ENCODE data around the gene PDIK1L. TPM values are rescaled to one million over a fixed set of nuclear protein-coding genes. Genes with fewer than 3 reads are reported as not detected.
A peak's percentile ranks its signal among the peaks of the same experiment; 100 is the strongest.

Gene PDIK1L
- total and polyA plus RNA-seq, 9 of the 15 experiments (the other 6 are each of a cell fraction or from before 2014, with no cell fraction given): 12.8 to 30.2 (median 21.5) TPM

GRCh38 chr1:26145041-26145959 is 33.7 kb downstream of the PDIK1L start (continued):
- no peak for TF ChIP-seq NR2C1 (IDR thresholded peaks at IDR 0.05)
- no peak for TF ChIP-seq NR2C1 (tag; IDR thresholded peaks at IDR 0.05)
- no peak; the same call in 1 of the 2 replicates for TF ChIP-seq JUND (IDR thresholded peaks at IDR 0.05; ENCODE audit: borderline replicate concordance, low read depth, low read length)
- peak; percentile 48; the same call in 1 of the 3 replicates for TF ChIP-seq JUND (tag; IDR thresholded peaks at IDR 0.05; ENCODE audit: borderline replicate concordance, low read depth, low read length)
- no peak for TF ChIP-seq CBX2 (IDR thresholded peaks at IDR 0.05; ENCODE audit: insufficient read depth, low read length, poor library complexity, severe bottlenecking)
- no peak for TF ChIP-seq PHB (CRISPR knock-in tag; IDR thresholded peaks at IDR 0.05)
- no peak for TF ChIP-seq SUPT5H (IDR thresholded peaks at IDR 0.05)
- no peak for TF ChIP-seq ZNF696 (CRISPR knock-in tag; conservative IDR thresholded peaks at IDR 0.05)
- no peak for TF ChIP-seq CUX1 (CRISPR knock-in tag; IDR thresholded peaks at IDR 0.05)
- TF ChIP-seq RBM14 (IDR thresholded peaks at IDR 0.05; ENCODE audit: borderline replicate concordance, insufficient read depth, low read depth, low read length): no peak
- TF ChIP-seq SMARCB1 (IDR thresholded peaks at IDR 0.05; ENCODE audit: insufficient read length, low read depth): no peak
- TF ChIP-seq GTF2B (IDR thresholded peaks at IDR 0.05; ENCODE audit: extremely low read depth, insufficient read length): no peak
- no peak for TF ChIP-seq HOMEZ (CRISPR knock-in tag; IDR thresholded peaks at IDR 0.05)
- TF ChIP-seq LCOR (CRISPR knock-in tag; IDR thresholded peaks at IDR 0.05): peak; percentile 79; the same call in 1 of the 2 replicates
- TF ChIP-seq NFRKB (IDR thresholded peaks at IDR 0.05; ENCODE audit: low read depth): no peak
- no peak for TF ChIP-seq E2F3 (CRISPR knock-in tag; IDR thresholded peaks at IDR 0.05)
- 0 out of 2 replicates have a peak, but pooled peaks have one; percentile 39 for TF ChIP-seq ZNF830 (CRISPR knock-in tag; IDR thresholded peaks at IDR 0.05)
- no peak for TF ChIP-seq MECOM (CRISPR knock-in tag; IDR thresholded peaks at IDR 0.05)
- TF ChIP-seq SMARCC2 (IDR thresholded peaks at IDR 0.05; ENCODE audit: low read depth): no peak
